Breast epithelium (tissue), 4 donors: ENCODE measurements around the gene ZSCAN32. TPM values are rescaled to one million over a fixed set of nuclear protein-coding genes. Genes with fewer than 3 reads are reported as not detected.

ENCODE experiments used
- DNase-seq, 2 donors: peaks; one replicate each; pipeline ENCODE4 v3.0.0-alpha.2; 2019; ENCODE audit warnings: low spot score in 2 of 2
- H3K27ac ChIP-seq, 2 donors: fragments of 200-600 bp; sonication (generic) in 1 of 2; one replicate each; pipeline ENCODE4 v1.5.1; 2016 to 2019; ENCODE audit warnings: mild to moderate bottlenecking in 1 of 2
- H3K27me3 ChIP-seq, 2 donors: fragments of 200-600 bp; sonication (generic) in 1 of 2; one replicate each; pipeline versions ENCODE4 v1.5.1 to v1.6.0; 2017 to 2019; ENCODE audit warnings: control low read depth in 1 of 2, mild to moderate bottlenecking in 1 of 2
- H3K36me3 ChIP-seq: fragments of 200-600 bp; one replicate; pipeline ENCODE4 v1.5.1; 2019
- H3K4me1 ChIP-seq, 2 donors: fragments of 200-600 bp; sonication (generic); one replicate each; pipeline ENCODE4 v1.5.1; 2016 to 2019; ENCODE audit warnings: control low read depth in 1 of 2
- H3K4me3 ChIP-seq, 3 donors: fragments of 200-600 bp; sonication (generic); 1 replicate in 2 of 3; 2 replicates in 1 of 3; pipeline ENCODE4 v1.5.1; 2016 to 2019; ENCODE audit warnings: mild to moderate bottlenecking in 3 of 3, moderate library complexity in 2 of 3
- H3K9me3 ChIP-seq, 2 donors: fragments of 200-600 bp; sonication (generic) in 1 of 2; one replicate each; pipeline ENCODE4 v1.5.1; 2016 to 2019; ENCODE audit warnings: control low read depth in 1 of 2
- POLR2A ChIP-seq: fragments of 450-650 bp; IDR thresholded peaks from one replicate; pipeline ENCODE4 v1.6.1; 2016; ENCODE audit warnings: antibody characterized with exemption, mild to moderate bottlenecking, moderate library complexity
- POLR2AphosphoS5 ChIP-seq, 3 donors: sonication (generic); formaldehyde crosslinking; IDR thresholded peaks; one replicate each; pipeline ENCODE4 v1.6.1; 2017; ENCODE audit warnings: antibody characterized with exemption in 3 of 3
- intact Hi-C: fragments of 100-400 bp; cut with DNase I; formaldehyde crosslinking; loops from one replicate; pipeline ENCODE4 v1.15.1; 2023; ENCODE audit warnings: low total_unique reads
- total RNA-seq, 3 donors: library from RNA; depleted of rRNA; stranded (reverse); fragments of >200 nt; gene quantifications; one replicate each; pipeline ENCODE4 v1.1.0, GENCODE V29; 2016
- TF ChIP-seq, protein P1 (sequence below), 3 donors: fragments of 450-650 bp; IDR thresholded peaks; one replicate each; pipeline ENCODE4 v1.5.1; 2016 to 2017; ENCODE audit warnings: antibody characterized with exemption in 3 of 3, mild to moderate bottlenecking in 3 of 3, moderate library complexity in 3 of 3

The ZSCAN32 gene
- total RNA-seq, 3 donors from 2014 or later: 10.9 to 17.7 (median 12.8) TPM

DNA sequence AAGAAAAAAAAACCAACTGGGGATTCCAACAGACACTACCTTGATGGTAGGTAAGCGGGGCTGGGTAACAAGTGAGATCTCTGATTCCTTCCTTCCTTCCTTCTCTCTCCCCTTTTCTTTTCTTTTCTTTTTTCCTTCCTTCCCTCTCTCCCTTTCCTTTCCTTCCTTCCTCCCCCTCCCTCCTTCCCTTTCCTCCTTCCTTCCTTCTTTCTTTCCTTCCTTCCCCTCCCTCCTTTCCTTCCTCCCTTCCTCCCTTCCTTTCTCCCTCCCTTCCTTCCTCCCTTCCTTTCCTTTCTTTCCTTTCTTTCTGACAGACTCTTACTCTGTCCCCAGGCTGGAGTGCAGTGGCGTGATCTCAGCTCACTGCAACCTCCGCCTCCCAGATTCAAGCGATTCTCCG is 25.1 kb downstream of the ZSCAN32 start:
- Histone ChIP-seq H3K27me3 (no peaks in the 10 kb centered on the region), H3K4me3 (no peak overlapping the region), H3K9me3 (peaks cover 80 to 82% of the 10 kb centered on the region in 2 donors), H3K27ac (no peak overlapping the region), H3K4me1 (no peaks in the 10 kb centered on the region), H3K36me3 (no peaks in the 10 kb centered on the region)
- no peak for DNase-seq
- intact Hi-C loops: no loop called here
- TF ChIP-seq POLR2AphosphoS5 (IDR thresholded peaks at IDR 0.05) (no peak), POLR2A (no peak)
- TF ChIP-seq, protein P1, sequence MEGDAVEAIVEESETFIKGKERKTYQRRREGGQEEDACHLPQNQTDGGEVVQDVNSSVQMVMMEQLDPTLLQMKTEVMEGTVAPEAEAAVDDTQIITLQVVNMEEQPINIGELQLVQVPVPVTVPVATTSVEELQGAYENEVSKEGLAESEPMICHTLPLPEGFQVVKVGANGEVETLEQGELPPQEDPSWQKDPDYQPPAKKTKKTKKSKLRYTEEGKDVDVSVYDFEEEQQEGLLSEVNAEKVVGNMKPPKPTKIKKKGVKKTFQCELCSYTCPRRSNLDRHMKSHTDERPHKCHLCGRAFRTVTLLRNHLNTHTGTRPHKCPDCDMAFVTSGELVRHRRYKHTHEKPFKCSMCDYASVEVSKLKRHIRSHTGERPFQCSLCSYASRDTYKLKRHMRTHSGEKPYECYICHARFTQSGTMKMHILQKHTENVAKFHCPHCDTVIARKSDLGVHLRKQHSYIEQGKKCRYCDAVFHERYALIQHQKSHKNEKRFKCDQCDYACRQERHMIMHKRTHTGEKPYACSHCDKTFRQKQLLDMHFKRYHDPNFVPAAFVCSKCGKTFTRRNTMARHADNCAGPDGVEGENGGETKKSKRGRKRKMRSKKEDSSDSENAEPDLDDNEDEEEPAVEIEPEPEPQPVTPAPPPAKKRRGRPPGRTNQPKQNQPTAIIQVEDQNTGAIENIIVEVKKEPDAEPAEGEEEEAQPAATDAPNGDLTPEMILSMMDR (IDR thresholded peaks at IDR 0.05): no peak

DNA sequence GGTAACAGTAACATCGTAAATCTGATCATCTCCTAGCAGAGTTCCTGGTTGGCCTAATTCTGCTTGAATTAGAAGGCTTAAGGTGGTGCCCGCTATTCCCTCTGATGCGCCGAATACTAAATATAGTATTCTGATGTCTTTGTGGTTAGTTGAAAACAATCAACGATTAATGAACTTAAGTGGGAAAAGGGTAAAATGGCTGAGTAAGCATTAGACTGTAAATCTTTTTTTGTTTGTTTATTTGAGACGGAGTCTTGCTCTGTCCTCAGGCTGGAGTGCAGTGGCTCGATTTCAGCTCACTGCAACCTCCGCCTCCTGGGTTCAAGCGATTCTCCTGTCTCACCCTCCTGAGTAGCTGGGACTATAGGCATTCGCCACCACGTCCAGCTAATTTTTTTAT is 31.7 kb downstream of the ZSCAN32 start:
- Histone ChIP-seq H3K4me1 (no peaks in the 10 kb centered on the region), H3K27ac (no peak overlapping the region), H3K27me3 (no peaks in the 10 kb centered on the region), H3K9me3 (peaks cover 37 to 50% of the 10 kb centered on the region in 2 donors), H3K4me3 (no peak overlapping the region), H3K36me3 (no peaks in the 10 kb centered on the region)
- intact Hi-C loops: no loop called here
- no peak for TF ChIP-seq POLR2AphosphoS5 (IDR thresholded peaks at IDR 0.05)
- TF ChIP-seq POLR2A: no peak
- TF ChIP-seq, protein P1 (IDR thresholded peaks at IDR 0.05): no peak
- DNase-seq: no peak

DNA sequence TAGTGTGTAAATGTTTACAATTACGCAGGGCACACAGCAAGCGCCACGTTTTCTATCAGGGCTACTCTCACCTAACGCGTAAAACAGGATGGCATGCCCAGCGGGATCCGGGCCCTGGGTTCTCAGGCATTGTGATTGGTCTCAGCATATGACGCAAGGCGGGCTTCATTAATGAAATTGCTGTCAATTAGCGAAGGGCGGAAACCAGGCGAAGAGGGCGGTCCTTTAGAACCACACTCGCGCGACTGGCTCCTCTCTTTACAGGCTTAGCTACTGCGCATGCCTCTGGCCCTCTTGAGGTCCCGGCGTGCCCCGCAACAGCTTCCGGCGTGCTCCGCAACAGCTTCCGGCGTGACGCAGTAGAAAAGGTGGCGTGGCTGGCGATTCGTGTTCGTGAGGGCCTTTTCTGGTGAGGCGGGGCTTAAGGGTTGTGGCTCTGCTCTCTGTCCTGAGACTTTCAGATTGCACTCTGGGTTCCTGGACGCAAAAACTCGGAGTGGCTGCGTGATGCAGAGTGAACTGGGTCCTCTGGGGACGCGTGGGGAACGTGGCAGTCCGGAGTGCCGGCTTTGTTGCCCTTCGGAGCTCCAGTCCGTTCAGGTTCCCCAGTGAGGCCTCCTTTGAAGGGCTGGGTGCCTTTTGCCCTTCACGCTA is 35.9 kb downstream of the ZSCAN32 start:
- H3K27ac ChIP-seq: peak overlapping the region; percentile 57 to 84
- intact Hi-C loops: no loop called here
- DNase-seq: peak; percentile 82 to 84

DNA sequence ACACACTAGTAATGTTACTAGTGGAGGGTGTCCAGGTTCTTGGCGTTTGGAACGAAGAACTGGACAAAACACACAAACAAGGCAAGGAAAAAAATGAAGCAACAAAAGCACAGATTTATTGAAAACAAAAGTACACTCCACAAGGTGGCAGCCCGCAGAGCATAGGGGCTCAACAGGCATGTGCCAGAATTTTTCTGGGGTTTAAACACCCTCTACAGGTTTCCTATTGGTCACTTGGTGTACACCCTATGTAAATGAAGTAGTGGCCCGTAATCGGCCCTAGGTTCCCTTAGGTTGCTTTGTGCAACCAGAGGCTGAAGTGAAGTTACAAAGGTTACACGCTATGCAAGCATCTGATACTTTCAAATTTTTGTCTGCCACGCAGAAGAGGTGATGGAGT is 37.0 kb downstream of the ZSCAN32 start:
- Histone ChIP-seq H3K27ac (no peak overlapping the region), H3K9me3 (peaks cover 28 to 34% of the 10 kb centered on the region in 2 donors), H3K27me3 (peaks cover 0 to 3% of the 10 kb centered on the region in 2 donors), H3K4me1 (no peaks in the 10 kb centered on the region), H3K4me3 (no peak overlapping the region), H3K36me3 (no peaks in the 10 kb centered on the region)
- no peak for DNase-seq
- TF ChIP-seq POLR2A (no peak), POLR2AphosphoS5 (IDR thresholded peaks at IDR 0.05) (no peak)
- TF ChIP-seq, protein P1 (IDR thresholded peaks at IDR 0.05): no peak
- intact Hi-C loops: no loop called here

More for the DNA sequence above, 35.9 kb downstream of the ZSCAN32 start:
- TF ChIP-seq, protein P1 (IDR thresholded peaks at IDR 0.05): no peak
- peak in 2 of 3 donors; percentile 32 to 43 for TF ChIP-seq POLR2AphosphoS5 (IDR thresholded peaks at IDR 0.05)
- Histone ChIP-seq H3K4me1 (no peaks in the 10 kb centered on the region), H3K27me3 (peaks cover 0 to 3% of the 10 kb centered on the region in 2 donors), H3K9me3 (peaks cover 34% of the 10 kb centered on the region in 2 donors), H3K4me3 (peak overlapping the region; percentile 34 to 59 (median 53)), H3K36me3 (no peaks in the 10 kb centered on the region)

DNA sequence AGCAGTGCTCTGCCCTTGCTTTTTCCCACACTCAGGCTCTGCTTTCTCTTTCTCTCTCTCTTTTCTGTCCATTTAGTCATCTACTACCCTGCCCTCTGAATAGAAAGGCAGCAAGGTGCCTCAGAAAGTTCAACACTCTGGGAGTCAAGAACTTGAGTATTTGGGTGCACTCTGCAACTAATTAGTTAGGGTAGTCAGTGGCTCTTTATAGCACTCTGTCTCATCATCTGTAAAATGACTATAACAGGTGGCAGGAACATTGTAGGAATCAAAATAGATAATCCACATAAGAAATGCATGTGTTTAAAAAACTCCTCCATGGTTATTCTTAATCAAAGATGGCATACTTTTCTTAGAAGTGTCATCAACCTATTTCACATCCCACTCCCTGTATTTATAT is 37.9 kb downstream of the ZSCAN32 start:
- intact Hi-C loops: no loop called here
- H3K4me1 ChIP-seq: no peaks in the 10 kb centered on the region
- peaks cover 0 to 3% of the 10 kb centered on the region in 2 donors for H3K27me3 ChIP-seq
- no peak for DNase-seq
- H3K36me3 ChIP-seq: no peaks in the 10 kb centered on the region
- no peak overlapping the region for H3K27ac ChIP-seq
- TF ChIP-seq, protein P1 (IDR thresholded peaks at IDR 0.05): no peak
- TF ChIP-seq POLR2AphosphoS5 (IDR thresholded peaks at IDR 0.05): no peak
- no peak for TF ChIP-seq POLR2A
- peaks cover 26 to 34% of the 10 kb centered on the region in 2 donors for H3K9me3 ChIP-seq
- H3K4me3 ChIP-seq: no peak overlapping the region
